H9 (cell line): ENCODE data around the gene CIDEC. TPM values are rescaled to one million over a fixed set of nuclear protein-coding genes. Genes with fewer than 3 reads are reported as not detected.

ENCODE experiments used
- DNase-seq: peaks from one replicate; pipeline ENCODE4 v3.0.0-alpha.2; 2017
- H2AFZ ChIP-seq: one replicate; pipeline ENCODE4 v1.6.1; 2013; ENCODE audit warnings: mild to moderate bottlenecking, low read length, control low read depth, moderate library complexity
- H2AK5ac ChIP-seq: 2 replicates; pipeline ENCODE4 v1.6.1; 2013; ENCODE audit warnings: low read length, control low read depth, mixed read lengths; ENCODE audit not compliant: insufficient read length
- H2BK120ac ChIP-seq: one replicate; pipeline ENCODE4 v1.6.1; 2013; ENCODE audit warnings: low read depth, mild to moderate bottlenecking, low read length, control low read depth, inconsistent platforms; ENCODE audit not compliant: poor library complexity, severe bottlenecking
- H2BK12ac ChIP-seq: 2 replicates; pipeline ENCODE4 v1.6.1; 2013; ENCODE audit warnings: low read length, control low read depth, mixed read lengths, low read depth; ENCODE audit not compliant: insufficient read length
- H2BK15ac ChIP-seq: 2 replicates; pipeline ENCODE4 v1.6.1; 2013; ENCODE audit warnings: low read depth, low read length, control low read depth
- H2BK20ac ChIP-seq: one replicate; pipeline ENCODE4 v1.6.1; 2013; ENCODE audit warnings: low read depth, mild to moderate bottlenecking, low read length, control low read depth, inconsistent platforms; ENCODE audit not compliant: poor library complexity, severe bottlenecking
- H2BK5ac ChIP-seq: 2 replicates; pipeline ENCODE4 v1.6.1; 2013; ENCODE audit warnings: low read length, control low read depth, mixed read lengths; ENCODE audit not compliant: insufficient read length
- H3K14ac ChIP-seq: 2 replicates; pipeline ENCODE4 v1.6.1; 2013; ENCODE audit warnings: low read length, control low read depth; ENCODE audit not compliant: insufficient read depth
- H3K18ac ChIP-seq: 2 replicates; pipeline ENCODE4 v1.6.1; 2013; ENCODE audit warnings: low read depth, mild to moderate bottlenecking, mixed read lengths, low read length, control low read depth; ENCODE audit not compliant: insufficient read length
- H3K23ac ChIP-seq: 2 replicates; pipeline ENCODE4 v1.6.1; 2013; ENCODE audit warnings: low read length, control low read depth, mixed read lengths, low read depth; ENCODE audit not compliant: insufficient read length
- H3K23me2 ChIP-seq: 2 replicates; pipeline ENCODE4 v1.6.1; 2013; ENCODE audit warnings: low read depth, mild to moderate bottlenecking, mixed read lengths, low read length, control low read depth; ENCODE audit not compliant: insufficient read length, poor library complexity, severe bottlenecking
- H3K27ac ChIP-seq: 2 replicates; pipeline ENCODE4 v1.5.1; 2013; ENCODE audit warnings: low read length, control low read depth, mixed read lengths, low read depth; ENCODE audit not compliant: insufficient read length
- H3K27me3 ChIP-seq: 2 replicates; pipeline ENCODE4 v1.6.1; 2013; ENCODE audit warnings: low read length, control low read depth, inconsistent platforms; ENCODE audit not compliant: insufficient read depth
- H3K4ac ChIP-seq: 2 replicates; pipeline ENCODE4 v1.6.1; 2013; ENCODE audit warnings: low read depth, mild to moderate bottlenecking, control low read depth, inconsistent platforms, low read length, moderate library complexity
- H3K4me1 ChIP-seq: 2 replicates; pipeline ENCODE4 v1.6.1; 2013; ENCODE audit warnings: low read length, control low read depth, inconsistent platforms; ENCODE audit not compliant: insufficient read depth
- H3K4me2 ChIP-seq: 2 replicates; pipeline ENCODE4 v1.6.1; 2013; ENCODE audit warnings: low read length, control low read depth, mixed read lengths; ENCODE audit not compliant: insufficient read length, insufficient read depth
- H3K56ac ChIP-seq: 2 replicates; pipeline ENCODE4 v1.6.1; 2013; ENCODE audit warnings: low read depth, mild to moderate bottlenecking, mixed read lengths, low read length, control low read depth; ENCODE audit not compliant: insufficient read length
- H3K79me1 ChIP-seq: 2 replicates; pipeline ENCODE4 v1.6.1; 2013; ENCODE audit warnings: low read depth, mild to moderate bottlenecking, moderate library complexity, low read length, control low read depth, inconsistent platforms; ENCODE audit not compliant: insufficient read depth, poor library complexity, severe bottlenecking
- H3K79me2 ChIP-seq: 2 replicates; pipeline ENCODE4 v1.6.1; 2013; ENCODE audit warnings: low read length, control low read depth, inconsistent platforms; ENCODE audit not compliant: insufficient read depth
- H3K9ac ChIP-seq: 2 replicates; pipeline ENCODE4 v1.6.1; 2013; ENCODE audit warnings: low read length, control low read depth, mixed read lengths; ENCODE audit not compliant: insufficient read length; ENCODE audit errors: extremely low read depth
- H3K9me3 ChIP-seq: one replicate; pipeline ENCODE4 v1.6.1; 2013; ENCODE audit warnings: low read depth, low read length, inconsistent platforms; ENCODE audit not compliant: control insufficient read depth
- H3T11ph ChIP-seq: one replicate; pipeline ENCODE4 v1.6.1; 2013; ENCODE audit warnings: mild to moderate bottlenecking, low read length, control low read depth, inconsistent platforms
- H4K20me1 ChIP-seq: one replicate; pipeline ENCODE4 v1.6.1; 2013; ENCODE audit not compliant: control insufficient read depth, insufficient read length, insufficient read depth
- H4K5ac ChIP-seq: 2 replicates; pipeline ENCODE4 v1.6.1; 2013; ENCODE audit warnings: low read depth, mild to moderate bottlenecking, mixed read lengths, low read length, control low read depth; ENCODE audit not compliant: insufficient read length
- H4K8ac ChIP-seq: replicated peaks from 2 replicates; pipeline ENCODE4 v1.6.1; 2013; ENCODE audit warnings: low read length, control low read depth, mixed read lengths, low read depth; ENCODE audit not compliant: insufficient read length
- H4K91ac ChIP-seq: 2 replicates; pipeline ENCODE4 v1.6.1; 2013; ENCODE audit warnings: low read depth, mild to moderate bottlenecking, moderate library complexity, mixed read lengths, low read length, control low read depth; ENCODE audit not compliant: insufficient read length
- H3K27ac Mint-ChIP-seq, 3 experiments: 2 replicates in 2 of 3; 3 replicates in 1 of 3; pipeline ENCODE4 v1.8.0; 2020 to 2021; ENCODE audit warnings: mixed read lengths in 3 of 3, mild to moderate bottlenecking in 1 of 3, moderate library complexity in 1 of 3
- H3K27me3 Mint-ChIP-seq: 2 replicates; pipeline ENCODE4 v1.8.0; 2021; ENCODE audit warnings: low read depth, mild to moderate bottlenecking, moderate library complexity, mixed read lengths
- H3K36me3 Mint-ChIP-seq, 3 experiments: 2 replicates in 2 of 3; 3 replicates in 1 of 3; pipeline ENCODE4 v1.8.0; 2020 to 2021; ENCODE audit warnings: low read depth in 3 of 3, mixed read lengths in 3 of 3; ENCODE audit not compliant: insufficient read depth in 1 of 3
- H3K4me1 Mint-ChIP-seq, 2 experiments: 2 replicates each; pipeline ENCODE4 v1.8.0; 2020; ENCODE audit warnings: mixed read lengths in 2 of 2
- H3K4me3 Mint-ChIP-seq, 2 experiments: 2 replicates in 1 of 2; 3 replicates in 1 of 2; pipeline ENCODE4 v1.8.0; 2020 to 2021; ENCODE audit warnings: mild to moderate bottlenecking in 2 of 2, mixed read lengths in 2 of 2, moderate library complexity in 1 of 2
- H3K9me3 Mint-ChIP-seq, 2 experiments: 2 replicates in 1 of 2; 3 replicates in 1 of 2; pipeline ENCODE4 v1.8.0; 2020; ENCODE audit warnings: mild to moderate bottlenecking in 2 of 2, mixed read lengths in 2 of 2, moderate library complexity in 1 of 2
- CTCF ChIP-seq: fragments of 200-600 bp; sonication (generic); conservative IDR thresholded peaks from 3 replicates; pipeline ENCODE4 v1.8.0; 2021; ENCODE audit warnings: antibody characterized with exemption, mild to moderate bottlenecking
- WGBS: extraction: QIAGEN DNeasy Blood & Tissue Kit; methylation state at CpG from one replicate; pipeline ENCODE4 v1.1.7; 2013; ENCODE audit warnings: missing lambda C conversion rate, low lambda C conversion rate, mixed read lengths; ENCODE audit not compliant: insufficient read length; ENCODE audit errors: extremely low coverage; 5-methylcytosine and 5-hydroxymethylcytosine counted together
- total RNA-seq: library from RNA; stranded (reverse); gene quantifications from 2 replicates; pipeline ENCODE4 v1.2.1, GENCODE V29; 2021

The CIDEC gene
- total RNA-seq, 1 experiment from 2014 or later, result not detected

DNA sequence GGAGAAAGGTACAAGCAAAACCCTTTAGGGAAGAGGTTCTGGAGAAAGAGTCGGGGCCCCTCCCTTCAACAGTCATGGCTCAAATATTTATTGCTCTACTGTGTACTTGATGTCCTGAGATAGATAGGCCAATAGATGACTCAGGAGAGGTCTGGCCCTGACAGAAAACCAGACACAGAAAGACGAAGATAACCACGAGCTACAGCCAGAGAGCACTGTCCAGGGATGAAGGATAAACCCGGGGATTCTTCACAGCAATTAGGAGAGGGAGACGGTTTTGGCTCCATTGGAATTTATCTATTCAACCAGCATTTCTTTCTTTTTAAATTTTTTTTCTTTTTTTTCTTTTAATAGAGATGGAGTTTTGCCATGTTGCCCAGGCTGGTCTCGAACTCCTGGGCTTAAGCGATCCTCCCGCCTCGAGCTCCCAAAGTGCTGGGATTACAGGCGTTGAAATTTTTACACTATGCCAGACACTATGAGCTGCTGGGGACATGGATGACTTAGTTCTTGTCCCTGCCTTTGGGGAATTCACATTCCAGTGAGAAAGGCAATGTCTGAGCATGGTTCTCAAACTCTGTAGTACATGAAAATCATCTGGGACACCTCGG lies 4.6 kb upstream of the CIDEC start:
- Mint-ChIP-seq H3K36me3 (no peaks in the 10 kb centered on the region), H3K27me3 (no peaks in the 10 kb centered on the region; the same call in 1 of the 2 replicates), H3K4me1 (peaks cover 4 to 6% of the 10 kb centered on the region in 2 experiments), H3K27ac (peak overlapping the region in 2 of 3 experiments; percentile 55 to 77; a peak in 3 of 7 replicates), H3K9me3 (no peaks in the 10 kb centered on the region), H3K4me3 (no peak overlapping the region)
- no peak overlapping the region for H2AK5ac ChIP-seq
- WGBS, result no CpG with 5 or more reads among the region's 11 CpGs
- H2BK20ac ChIP-seq, result no peak overlapping the region
- no peak for DNase-seq
- H3K23me2 ChIP-seq, result no peaks in the 10 kb centered on the region
- H3K27me3 ChIP-seq, result no peaks in the 10 kb centered on the region; the same call in 1 of the 2 replicates
- H3T11ph ChIP-seq, result no peak overlapping the region
- H2BK15ac ChIP-seq, result no peak overlapping the region
- H3K4ac ChIP-seq, result no peak overlapping the region
- H3K27ac ChIP-seq, result no peak overlapping the region
- H3K9ac ChIP-seq, result no peak overlapping the region
- no peaks in the 10 kb centered on the region for H3K79me2 ChIP-seq
- TF ChIP-seq CTCF, result no peak
- H4K91ac ChIP-seq, result no peak overlapping the region
- H3K79me1 ChIP-seq, result no peaks in the 10 kb centered on the region
- no peak overlapping the region for H2BK12ac ChIP-seq
- H2BK5ac ChIP-seq, result no peak overlapping the region
- no peaks in the 10 kb centered on the region for H4K20me1 ChIP-seq
- H3K23ac ChIP-seq, result no peak overlapping the region
- no peak overlapping the region for H4K8ac ChIP-seq
- H2BK120ac ChIP-seq, result no peak overlapping the region
- no peak overlapping the region for H3K18ac ChIP-seq
- H3K56ac ChIP-seq, result no peak overlapping the region
- no peaks in the 10 kb centered on the region for H3K4me1 ChIP-seq
- H3K4me2 ChIP-seq, result no peak overlapping the region
- H3K14ac ChIP-seq, result no peak overlapping the region
- H3K9me3 ChIP-seq, result no peaks in the 10 kb centered on the region
- H2AFZ ChIP-seq, result no peak overlapping the region
- no peak overlapping the region for H4K5ac ChIP-seq
